CD8-positive, alpha-beta memory T cell (primary cell): ENCODE data around the gene FRG2. TPM values are rescaled to one million over a fixed set of nuclear protein-coding genes. Genes with fewer than 3 reads are reported as not detected.

Experiments used
- polyA plus RNA-seq: library from polyadenylated mRNA; unstranded; fragments of 300-500 nt; fragmentation: Illumina TruSeq; gene quantifications from one replicate; pipeline ENCODE4 v1.2.3, GENCODE V29; 2021
- total RNA-seq, 2 experiments: library from RNA; stranded (reverse); gene quantifications; one replicate each; pipeline ENCODE4 v1.2.3, GENCODE V29; 2021

The FRG2 gene
- total and polyA plus RNA-seq, 3 experiments from 2014 or later: 0.40 to 0.59 TPM; not detected in 1

Other genes starting within 250 kb of the FRG2 start
- 10 to 100 TPM; 56.0 to 64.3 TPM for gene FRG1, start 86.4 kb downstream of the FRG2 start, total RNA-seq
- gene FRG1, start 86.4 kb downstream of the FRG2 start, polyA plus RNA-seq: 59.0 TPM
- gene DBET, start 37.2 kb upstream of the FRG2 start, total RNA-seq: not detected
- gene DBET, start 37.2 kb upstream of the FRG2 start, polyA plus RNA-seq: not detected
- not detected for gene DUX4, start 146.5 kb upstream of the FRG2 start, total RNA-seq
- gene DUX4, start 146.5 kb upstream of the FRG2 start, polyA plus RNA-seq: not detected